A673 (cell line): Measurements from ENCODE around the gene ADI1.

Experiments
- EZH2 ChIP-seq: fragments of 200-600 bp; sonication (generic); IDR thresholded peaks from 2 replicates; pipeline ENCODE4 v1.6.1; 2017; ENCODE audit warnings: borderline replicate concordance, low read depth, mild to moderate bottlenecking, mixed read lengths, antibody characterized with exemption, low read length; ENCODE audit not compliant: poor library complexity, severe bottlenecking
- TF ChIP-seq, protein P1 (sequence below): fragments of 300-800, 200-600 bp; sonication (generic); conservative IDR thresholded peaks from 2 replicates; pipeline ENCODE4 v1.5.1; 2017; ENCODE audit warnings: low read depth, mild to moderate bottlenecking, antibody characterized with exemption, low read length, moderate library complexity, mixed read lengths

DNA sequence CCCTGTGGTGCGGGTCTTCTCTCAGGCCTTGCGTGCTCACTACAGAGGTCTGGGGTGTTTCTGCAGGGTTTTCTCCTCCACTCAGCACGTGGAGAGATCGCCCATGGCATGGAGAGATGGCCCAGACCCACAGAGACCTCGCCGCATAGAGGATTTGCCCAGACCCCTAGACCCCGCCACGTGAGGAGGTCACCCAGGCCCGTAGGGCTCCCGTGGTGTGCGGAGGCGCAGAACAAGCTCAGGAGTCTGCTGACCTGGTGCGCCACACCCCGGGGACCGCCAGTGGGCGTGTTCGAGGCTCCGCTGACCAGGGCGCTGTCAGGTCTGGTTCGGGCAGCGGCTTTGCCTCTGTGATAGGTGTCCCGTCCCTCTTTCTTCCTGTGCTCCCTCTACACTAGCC, 64.5 kb downstream of the ADI1 start:
- TF ChIP-seq, protein P1, sequence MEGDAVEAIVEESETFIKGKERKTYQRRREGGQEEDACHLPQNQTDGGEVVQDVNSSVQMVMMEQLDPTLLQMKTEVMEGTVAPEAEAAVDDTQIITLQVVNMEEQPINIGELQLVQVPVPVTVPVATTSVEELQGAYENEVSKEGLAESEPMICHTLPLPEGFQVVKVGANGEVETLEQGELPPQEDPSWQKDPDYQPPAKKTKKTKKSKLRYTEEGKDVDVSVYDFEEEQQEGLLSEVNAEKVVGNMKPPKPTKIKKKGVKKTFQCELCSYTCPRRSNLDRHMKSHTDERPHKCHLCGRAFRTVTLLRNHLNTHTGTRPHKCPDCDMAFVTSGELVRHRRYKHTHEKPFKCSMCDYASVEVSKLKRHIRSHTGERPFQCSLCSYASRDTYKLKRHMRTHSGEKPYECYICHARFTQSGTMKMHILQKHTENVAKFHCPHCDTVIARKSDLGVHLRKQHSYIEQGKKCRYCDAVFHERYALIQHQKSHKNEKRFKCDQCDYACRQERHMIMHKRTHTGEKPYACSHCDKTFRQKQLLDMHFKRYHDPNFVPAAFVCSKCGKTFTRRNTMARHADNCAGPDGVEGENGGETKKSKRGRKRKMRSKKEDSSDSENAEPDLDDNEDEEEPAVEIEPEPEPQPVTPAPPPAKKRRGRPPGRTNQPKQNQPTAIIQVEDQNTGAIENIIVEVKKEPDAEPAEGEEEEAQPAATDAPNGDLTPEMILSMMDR, result no peak
- TF ChIP-seq EZH2, result no peak
